ENCODE data around the gene RIN3.

- no peak for TF ChIP-seq SP1 (IDR thresholded peaks at IDR 0.05)
- no peak for TF ChIP-seq PKNOX1 (IDR thresholded peaks at IDR 0.05)
- TF ChIP-seq TARDBP (IDR thresholded peaks at IDR 0.05) = no peak
- no peak for TF ChIP-seq FOXM1 (IDR thresholded peaks at IDR 0.05; ENCODE audit: borderline replicate concordance)
- TF ChIP-seq FOXA1 (IDR thresholded peaks at IDR 0.05) = no peak
- TF ChIP-seq FOXK2 (IDR thresholded peaks at IDR 0.05) = no peak
- TF ChIP-seq ELF4 (IDR thresholded peaks at IDR 0.05) = no peak
- TF ChIP-seq L3MBTL2 (conservative IDR thresholded peaks at IDR 0.05) = no peak
- no peak for TF ChIP-seq ZNF384 (IDR thresholded peaks at IDR 0.05)
- TF ChIP-seq SUZ12 (IDR thresholded peaks at IDR 0.05) = no peak
- TF ChIP-seq BHLHE40 (IDR thresholded peaks at IDR 0.05; ENCODE audit: borderline replicate concordance) = no peak
Observed at GRCh38 chr14:92686411-92686899, 172.9 kb downstream of the RIN3 start.
